Adrenal gland (tissue), 5 donors: ENCODE results near the gene EXOC4.

Experiments used
- POLR2A ChIP-seq, 2 donors: fragments of 450-650 bp; IDR thresholded peaks; one replicate each; pipeline ENCODE4 v1.6.1; 2017; ENCODE audit warnings: antibody characterized with exemption in 2 of 2, mild to moderate bottlenecking in 2 of 2, moderate library complexity in 1 of 2
- TF ChIP-seq, protein P1 (sequence below), 6 experiments: fragments of 450-650 bp in 4 of 6; fragments of 200-600 bp in 2 of 6; sonication (generic) in 1 of 6; IDR thresholded peaks; 1 replicate in 5 of 6; 2 replicates in 1 of 6; pipeline versions ENCODE4 v1.5.1 to v1.8.0; 2016 to 2021; ENCODE audit warnings: antibody characterized with exemption in 6 of 6, mild to moderate bottlenecking in 2 of 6, moderate library complexity in 1 of 6
- donor health status: DM: no; HTN: no; CAD: no.

DNA sequence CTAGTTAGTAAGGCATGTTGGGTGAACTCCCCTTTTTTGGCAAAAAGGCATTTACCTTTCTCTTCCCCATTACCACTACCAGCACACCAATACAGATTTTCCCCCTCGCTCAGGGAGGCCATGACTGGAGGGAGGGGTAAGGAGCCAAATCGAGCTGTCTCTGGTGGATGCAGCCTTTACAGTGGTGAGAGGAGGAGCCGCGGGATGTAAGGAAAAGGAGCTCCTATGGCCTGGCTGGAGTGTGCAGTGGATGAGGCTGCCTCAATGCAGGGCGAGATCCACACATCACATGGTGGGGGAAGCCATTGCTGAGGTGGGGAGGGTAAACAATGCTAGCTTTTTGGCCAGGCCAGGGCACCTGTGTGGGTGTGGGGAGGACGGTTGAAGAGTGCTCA lies 416.2 kb downstream of the EXOC4 start:
- TF ChIP-seq, protein P1, sequence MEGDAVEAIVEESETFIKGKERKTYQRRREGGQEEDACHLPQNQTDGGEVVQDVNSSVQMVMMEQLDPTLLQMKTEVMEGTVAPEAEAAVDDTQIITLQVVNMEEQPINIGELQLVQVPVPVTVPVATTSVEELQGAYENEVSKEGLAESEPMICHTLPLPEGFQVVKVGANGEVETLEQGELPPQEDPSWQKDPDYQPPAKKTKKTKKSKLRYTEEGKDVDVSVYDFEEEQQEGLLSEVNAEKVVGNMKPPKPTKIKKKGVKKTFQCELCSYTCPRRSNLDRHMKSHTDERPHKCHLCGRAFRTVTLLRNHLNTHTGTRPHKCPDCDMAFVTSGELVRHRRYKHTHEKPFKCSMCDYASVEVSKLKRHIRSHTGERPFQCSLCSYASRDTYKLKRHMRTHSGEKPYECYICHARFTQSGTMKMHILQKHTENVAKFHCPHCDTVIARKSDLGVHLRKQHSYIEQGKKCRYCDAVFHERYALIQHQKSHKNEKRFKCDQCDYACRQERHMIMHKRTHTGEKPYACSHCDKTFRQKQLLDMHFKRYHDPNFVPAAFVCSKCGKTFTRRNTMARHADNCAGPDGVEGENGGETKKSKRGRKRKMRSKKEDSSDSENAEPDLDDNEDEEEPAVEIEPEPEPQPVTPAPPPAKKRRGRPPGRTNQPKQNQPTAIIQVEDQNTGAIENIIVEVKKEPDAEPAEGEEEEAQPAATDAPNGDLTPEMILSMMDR (IDR thresholded peaks at IDR 0.05): no peak
- TF ChIP-seq POLR2A (IDR thresholded peaks at IDR 0.05): no peak
